ENCODE results near the gene MRPS23.
"Not testable (repeated sequence)": the region's sequence is repeated elsewhere in the genome, so short reads cannot be mapped to it uniquely, and the experiment has no call there.

Gene MRPS23

GRCh38 chr17:57856792-57857620 is 7.2 kb upstream of the MRPS23 start:
- FAIRE-seq (no peak), DNase-seq (ENCODE audit: insufficient read length, low spot score) (no peak)
- TF ChIP-seq, protein P1, sequence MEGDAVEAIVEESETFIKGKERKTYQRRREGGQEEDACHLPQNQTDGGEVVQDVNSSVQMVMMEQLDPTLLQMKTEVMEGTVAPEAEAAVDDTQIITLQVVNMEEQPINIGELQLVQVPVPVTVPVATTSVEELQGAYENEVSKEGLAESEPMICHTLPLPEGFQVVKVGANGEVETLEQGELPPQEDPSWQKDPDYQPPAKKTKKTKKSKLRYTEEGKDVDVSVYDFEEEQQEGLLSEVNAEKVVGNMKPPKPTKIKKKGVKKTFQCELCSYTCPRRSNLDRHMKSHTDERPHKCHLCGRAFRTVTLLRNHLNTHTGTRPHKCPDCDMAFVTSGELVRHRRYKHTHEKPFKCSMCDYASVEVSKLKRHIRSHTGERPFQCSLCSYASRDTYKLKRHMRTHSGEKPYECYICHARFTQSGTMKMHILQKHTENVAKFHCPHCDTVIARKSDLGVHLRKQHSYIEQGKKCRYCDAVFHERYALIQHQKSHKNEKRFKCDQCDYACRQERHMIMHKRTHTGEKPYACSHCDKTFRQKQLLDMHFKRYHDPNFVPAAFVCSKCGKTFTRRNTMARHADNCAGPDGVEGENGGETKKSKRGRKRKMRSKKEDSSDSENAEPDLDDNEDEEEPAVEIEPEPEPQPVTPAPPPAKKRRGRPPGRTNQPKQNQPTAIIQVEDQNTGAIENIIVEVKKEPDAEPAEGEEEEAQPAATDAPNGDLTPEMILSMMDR (IDR thresholded peaks at IDR 0.05; ENCODE audit: insufficient read depth, missing control alignments) = no peak

GRCh38 chr17:57855391-57856035 is 5.7 kb upstream of the MRPS23 start:
- TF ChIP-seq, protein P1 (IDR thresholded peaks at IDR 0.05; ENCODE audit: insufficient read depth, missing control alignments) = no peak
- DNase-seq (ENCODE audit: insufficient read length, low spot score) (no peak), FAIRE-seq (no peak)

GRCh38 chr17:57853695-57854094 is 3.9 kb upstream of the MRPS23 start:
- TF ChIP-seq, protein P1 (IDR thresholded peaks at IDR 0.05; ENCODE audit: insufficient read depth, missing control alignments) = no peak
- no peak for DNase-seq (ENCODE audit: insufficient read length, low spot score)
- FAIRE-seq = no peak

GRCh38 chr17:57852955-57853328 is 3.1 kb upstream of the MRPS23 start:
- DNase-seq (ENCODE audit: insufficient read length, low spot score) = no peak
- TF ChIP-seq, protein P1 (IDR thresholded peaks at IDR 0.05; ENCODE audit: insufficient read depth, missing control alignments) = no peak
- no peak for FAIRE-seq

DNA sequence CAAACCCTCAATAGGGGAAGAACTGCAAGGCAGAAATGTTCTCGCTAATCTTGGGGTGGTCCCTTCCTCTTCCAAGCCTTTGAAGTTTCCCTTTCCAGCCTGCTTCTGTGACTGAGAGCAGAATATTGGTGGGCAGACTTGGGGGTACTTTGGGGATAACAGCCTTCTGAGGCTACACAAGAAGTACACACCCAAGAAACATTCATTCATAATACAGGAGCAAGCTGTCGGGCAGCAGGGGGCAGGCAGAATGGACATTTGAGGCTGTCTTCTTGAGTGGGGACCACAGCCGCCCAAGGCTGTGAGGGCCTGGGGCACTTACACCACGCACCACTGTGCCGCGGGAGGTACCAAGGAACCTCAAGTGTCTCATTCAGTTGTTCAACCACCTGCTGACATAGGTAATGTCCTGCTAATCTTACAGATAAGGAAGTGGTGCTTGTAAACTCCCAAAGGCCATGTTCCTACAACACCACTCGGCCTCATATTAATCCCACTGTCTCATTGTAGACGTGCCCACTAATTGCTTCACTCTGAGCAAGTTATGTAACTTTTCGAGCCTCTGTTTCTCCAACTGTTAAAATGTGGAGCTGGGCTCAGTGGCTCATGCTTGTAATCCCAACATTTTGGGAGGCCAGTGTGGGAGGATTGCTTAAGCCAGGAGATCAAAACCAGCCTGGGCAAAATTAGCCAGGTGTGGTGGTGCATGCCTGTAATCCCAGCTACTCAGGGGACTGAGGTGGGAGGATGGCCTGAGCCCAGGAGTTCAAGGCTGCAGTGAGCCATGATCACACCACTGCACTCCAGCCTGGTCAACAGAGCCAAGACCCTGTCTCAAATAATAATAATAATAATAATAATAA is 2.5 kb upstream of the MRPS23 start:
- TF ChIP-seq, protein P1 (IDR thresholded peaks at IDR 0.05; ENCODE audit: insufficient read depth, missing control alignments) = no peak
- no peak for FAIRE-seq
- no peak for DNase-seq (ENCODE audit: insufficient read length, low spot score)

GRCh38 chr17:57849163-57849873 is 526 bp downstream of the MRPS23 start:
- no peak for FAIRE-seq
- DNase-seq (ENCODE audit: insufficient read length, low spot score) = no peak

DNA sequence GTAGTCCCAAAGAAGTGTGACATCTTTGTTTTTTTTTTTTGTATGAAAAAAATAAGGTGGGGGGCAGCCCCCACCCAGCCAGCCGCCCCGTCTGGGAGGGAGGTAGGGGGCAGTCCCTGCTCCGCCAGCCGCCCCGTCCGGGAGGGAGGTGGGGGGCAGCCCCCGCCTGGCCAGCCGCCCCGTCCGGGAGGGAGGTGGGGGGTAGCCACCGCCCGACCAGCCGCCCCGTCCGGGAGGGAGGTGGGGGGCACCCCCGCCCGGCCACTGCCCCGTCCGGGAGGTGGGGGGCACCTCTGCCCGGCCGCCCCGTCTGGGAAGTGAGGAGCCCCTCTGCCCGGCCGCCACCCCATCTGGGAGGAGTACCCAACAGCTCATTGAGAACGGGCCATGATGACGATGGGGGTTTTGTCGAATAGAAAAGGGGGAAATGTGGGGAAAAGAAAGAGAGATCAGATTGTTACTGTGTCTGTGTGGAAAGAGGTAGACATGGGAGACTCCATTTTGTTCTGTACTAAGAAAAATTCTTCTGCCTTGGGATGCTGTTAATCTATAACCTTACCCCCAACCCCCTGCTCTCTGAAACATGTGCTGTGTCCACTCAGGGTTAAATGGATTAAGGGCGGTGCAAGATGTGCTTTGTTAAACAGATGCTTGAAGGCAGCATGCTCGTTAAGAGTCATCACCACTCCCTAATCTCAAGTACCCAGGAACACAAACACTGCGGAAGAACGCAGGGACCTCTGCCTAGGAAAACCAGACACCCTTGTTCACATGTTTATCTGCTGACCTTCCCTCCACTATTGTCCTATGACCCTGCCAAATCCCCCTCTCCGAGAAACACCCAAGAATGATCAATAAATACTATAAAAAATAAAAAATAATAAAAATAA is 3.5 kb downstream of the MRPS23 start:
- FAIRE-seq; DNase-seq (ENCODE audit: insufficient read length, low spot score): not testable (repeated sequence)

More at GRCh38 chr17:57849163-57849873, 526 bp downstream of the MRPS23 start:
- TF ChIP-seq, protein P1 (IDR thresholded peaks at IDR 0.05; ENCODE audit: insufficient read depth, missing control alignments) = no peak

Measured in D721Med (cell line).